AG09319 (cell line): ENCODE data around the gene BAHCC1.
A peak's percentile ranks its signal among the peaks of the same experiment; 100 is the strongest.

Source experiments
- DNase-seq: peaks from one replicate; pipeline ENCODE4 v3.0.0-alpha.2; 2010; ENCODE audit warnings: low read depth; ENCODE audit errors: extremely low read depth
- TF ChIP-seq, protein P1 (sequence below): IDR thresholded peaks from 2 replicates; pipeline ENCODE4 v1.5.1; 2011; ENCODE audit warnings: low read depth, mild to moderate bottlenecking, inconsistent platforms, low read length, moderate library complexity

Gene BAHCC1

DNA sequence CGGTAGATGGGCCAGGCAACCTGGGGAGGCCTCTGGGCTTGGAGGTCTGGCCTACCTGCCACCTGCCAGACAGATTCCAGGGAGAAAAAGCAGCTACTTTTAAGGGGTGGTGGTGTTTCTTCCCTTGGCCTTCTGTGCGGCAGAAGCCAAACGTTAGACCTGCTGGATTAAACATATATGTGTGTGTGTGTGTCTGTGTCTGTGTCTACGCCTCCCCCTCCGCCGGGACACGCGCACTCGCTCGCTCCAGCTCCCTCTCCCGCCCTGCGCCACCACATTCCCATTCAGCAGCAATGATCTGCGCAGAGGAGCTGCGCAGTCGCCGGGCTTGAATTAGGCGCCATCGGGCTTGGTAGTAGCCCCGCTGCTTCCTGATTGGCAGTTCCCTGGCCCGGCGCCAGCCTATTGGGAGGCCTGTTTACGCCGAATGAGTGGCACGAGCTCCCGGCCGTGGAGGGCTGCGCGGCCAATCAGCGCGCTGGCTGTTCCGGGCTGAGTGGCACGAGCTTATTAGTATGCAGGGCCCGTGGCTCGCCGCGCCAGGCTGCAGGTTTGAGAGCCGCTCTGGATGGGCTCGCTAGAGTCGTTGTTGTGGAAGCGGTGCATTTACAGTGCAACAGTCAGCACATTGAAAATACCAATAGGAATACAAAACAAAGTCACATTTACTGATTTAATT, at the start of gene BAHCC1:
Gene BAHCC1 (plus strand): TSS at position 537 of the 679 bp plus-strand sequence. CDS start 4,283 bp downstream, outside the sequence.
- TF ChIP-seq, protein P1, sequence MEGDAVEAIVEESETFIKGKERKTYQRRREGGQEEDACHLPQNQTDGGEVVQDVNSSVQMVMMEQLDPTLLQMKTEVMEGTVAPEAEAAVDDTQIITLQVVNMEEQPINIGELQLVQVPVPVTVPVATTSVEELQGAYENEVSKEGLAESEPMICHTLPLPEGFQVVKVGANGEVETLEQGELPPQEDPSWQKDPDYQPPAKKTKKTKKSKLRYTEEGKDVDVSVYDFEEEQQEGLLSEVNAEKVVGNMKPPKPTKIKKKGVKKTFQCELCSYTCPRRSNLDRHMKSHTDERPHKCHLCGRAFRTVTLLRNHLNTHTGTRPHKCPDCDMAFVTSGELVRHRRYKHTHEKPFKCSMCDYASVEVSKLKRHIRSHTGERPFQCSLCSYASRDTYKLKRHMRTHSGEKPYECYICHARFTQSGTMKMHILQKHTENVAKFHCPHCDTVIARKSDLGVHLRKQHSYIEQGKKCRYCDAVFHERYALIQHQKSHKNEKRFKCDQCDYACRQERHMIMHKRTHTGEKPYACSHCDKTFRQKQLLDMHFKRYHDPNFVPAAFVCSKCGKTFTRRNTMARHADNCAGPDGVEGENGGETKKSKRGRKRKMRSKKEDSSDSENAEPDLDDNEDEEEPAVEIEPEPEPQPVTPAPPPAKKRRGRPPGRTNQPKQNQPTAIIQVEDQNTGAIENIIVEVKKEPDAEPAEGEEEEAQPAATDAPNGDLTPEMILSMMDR: no peak
- peak; percentile 100 for DNase-seq

DNA sequence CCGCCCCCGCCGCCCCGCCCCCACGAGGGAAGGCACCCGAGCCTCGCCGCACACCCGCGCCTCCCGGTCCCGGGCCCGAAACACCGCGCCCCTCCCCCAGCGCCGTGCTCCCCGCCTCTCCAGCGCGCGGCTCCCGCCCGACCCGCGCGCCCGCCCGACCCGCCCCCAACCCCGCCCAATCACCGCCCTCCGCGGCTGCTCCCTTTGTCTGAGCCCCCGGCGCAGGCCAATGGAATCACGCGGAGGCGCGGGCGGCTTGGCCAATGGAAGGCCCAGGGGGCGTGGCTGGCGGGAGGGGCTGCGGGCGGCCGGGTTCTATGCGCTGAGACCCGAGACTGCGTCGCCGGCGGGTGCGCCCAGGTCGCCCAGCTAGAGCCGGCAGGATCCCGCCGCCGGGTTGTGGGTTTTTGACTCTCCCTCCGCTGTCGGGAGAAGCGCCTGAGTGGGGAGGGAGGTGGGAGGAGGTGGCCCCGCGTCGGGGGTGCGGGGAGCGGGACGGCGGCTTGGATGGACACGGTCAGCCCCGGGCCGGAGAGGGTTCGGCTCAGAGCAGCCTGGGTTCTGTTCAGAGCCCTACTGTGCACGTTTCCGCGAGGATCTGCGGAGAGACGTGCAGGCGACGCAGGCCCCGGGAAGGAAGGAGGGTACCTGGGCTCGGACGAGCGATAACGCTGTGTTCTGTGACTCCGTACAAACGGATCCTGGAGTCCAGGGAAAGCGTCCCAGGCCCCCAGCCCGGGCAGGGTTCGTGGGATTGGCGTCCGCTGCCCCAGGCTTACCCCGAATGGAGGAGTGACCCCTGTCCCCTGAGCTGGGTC, 49.0 kb upstream of the BAHCC1 start:
- peak; percentile 89 for DNase-seq
- TF ChIP-seq, protein P1: no peak

DNA sequence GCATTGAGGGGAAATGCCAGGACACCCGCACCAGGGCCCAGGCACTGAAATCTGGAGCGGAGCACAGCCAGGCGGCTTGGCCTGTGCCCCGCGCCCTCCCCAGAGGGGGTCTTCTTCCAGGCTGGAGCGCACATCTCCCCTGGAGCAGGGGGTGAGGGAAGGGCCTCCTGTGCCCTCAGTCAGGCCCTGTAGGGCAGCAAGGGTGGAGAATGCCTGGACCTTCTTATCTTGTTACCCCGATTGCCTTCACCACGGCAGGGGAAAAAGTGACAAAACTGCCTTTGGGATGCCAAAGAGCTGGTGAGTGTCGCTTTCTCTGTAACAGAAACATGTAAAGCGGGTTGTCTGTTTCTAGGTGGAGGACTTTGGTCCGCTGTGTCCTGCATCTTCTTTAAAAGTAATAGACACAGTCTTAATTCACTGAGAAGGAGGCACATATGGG, 48.3 kb upstream of the BAHCC1 start:
- TF ChIP-seq, protein P1: no peak
- no peak for DNase-seq

DNA sequence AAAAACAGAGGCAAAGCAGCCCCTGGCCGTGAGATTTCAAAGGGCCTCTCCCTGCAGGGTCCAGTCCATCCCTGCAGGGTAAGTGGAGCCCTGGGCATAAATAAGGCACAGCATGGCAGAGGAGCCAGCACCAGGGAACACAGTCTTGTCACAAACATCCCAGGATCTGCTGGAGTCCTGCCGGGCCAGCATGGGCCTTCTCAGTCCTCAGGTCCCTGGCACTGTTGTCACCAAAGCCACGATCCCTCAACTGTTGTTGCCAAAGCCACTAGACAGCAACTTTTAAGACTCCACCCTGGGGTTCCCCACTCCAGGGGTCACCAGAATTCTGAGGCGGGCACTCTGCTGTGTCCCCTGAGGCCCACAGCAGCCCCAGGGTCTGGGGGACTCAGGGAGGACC, 47.8 kb upstream of the BAHCC1 start:
- TF ChIP-seq, protein P1: no peak
- DNase-seq: no peak

DNA sequence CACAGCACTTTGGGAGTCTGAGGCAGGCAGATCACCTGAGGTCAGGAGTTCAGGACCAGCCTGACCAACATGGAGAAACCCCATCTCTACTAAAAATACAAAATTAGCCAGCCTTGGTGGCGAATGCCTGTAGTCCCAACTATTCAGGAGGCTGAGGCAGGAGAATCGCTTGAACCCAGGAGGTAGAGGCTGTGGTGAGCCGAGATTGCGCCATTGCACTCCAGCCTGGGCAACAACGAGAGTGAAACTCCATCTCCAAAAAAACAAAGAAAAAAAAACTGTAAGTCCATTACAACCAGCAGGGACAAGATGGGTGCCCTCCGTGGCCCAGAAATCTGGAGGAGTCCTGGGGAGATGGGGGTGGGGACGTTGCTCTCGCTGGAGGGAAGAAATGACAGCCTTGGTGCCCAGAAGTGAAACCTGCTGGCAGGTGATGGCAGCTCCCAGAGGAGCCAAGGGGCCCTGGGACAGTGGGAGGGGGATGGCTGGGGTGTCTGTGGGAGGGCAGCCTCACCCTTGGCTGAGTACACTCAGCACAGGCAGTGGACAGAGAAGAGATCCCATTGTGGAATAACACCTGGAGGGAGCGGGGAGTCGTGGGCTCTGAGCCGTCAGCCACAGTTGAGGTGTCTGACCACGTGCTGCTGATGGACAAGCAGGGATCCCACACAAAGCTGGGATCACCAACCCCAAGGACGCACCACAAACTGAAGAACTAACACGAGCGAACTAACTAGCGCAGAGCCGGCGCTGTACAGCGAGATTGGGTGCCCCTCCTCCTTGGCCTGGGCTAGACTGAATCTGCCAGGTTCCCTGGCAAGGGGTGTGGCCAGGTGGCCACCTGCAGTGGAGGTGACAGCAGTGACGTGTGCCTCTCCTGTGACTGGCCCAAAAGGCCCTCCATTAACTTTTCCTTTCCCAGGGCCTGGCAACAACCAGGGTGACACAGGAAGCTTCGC, 46.9 kb upstream of the BAHCC1 start:
- TF ChIP-seq, protein P1: no peak
- DNase-seq: no peak

DNA sequence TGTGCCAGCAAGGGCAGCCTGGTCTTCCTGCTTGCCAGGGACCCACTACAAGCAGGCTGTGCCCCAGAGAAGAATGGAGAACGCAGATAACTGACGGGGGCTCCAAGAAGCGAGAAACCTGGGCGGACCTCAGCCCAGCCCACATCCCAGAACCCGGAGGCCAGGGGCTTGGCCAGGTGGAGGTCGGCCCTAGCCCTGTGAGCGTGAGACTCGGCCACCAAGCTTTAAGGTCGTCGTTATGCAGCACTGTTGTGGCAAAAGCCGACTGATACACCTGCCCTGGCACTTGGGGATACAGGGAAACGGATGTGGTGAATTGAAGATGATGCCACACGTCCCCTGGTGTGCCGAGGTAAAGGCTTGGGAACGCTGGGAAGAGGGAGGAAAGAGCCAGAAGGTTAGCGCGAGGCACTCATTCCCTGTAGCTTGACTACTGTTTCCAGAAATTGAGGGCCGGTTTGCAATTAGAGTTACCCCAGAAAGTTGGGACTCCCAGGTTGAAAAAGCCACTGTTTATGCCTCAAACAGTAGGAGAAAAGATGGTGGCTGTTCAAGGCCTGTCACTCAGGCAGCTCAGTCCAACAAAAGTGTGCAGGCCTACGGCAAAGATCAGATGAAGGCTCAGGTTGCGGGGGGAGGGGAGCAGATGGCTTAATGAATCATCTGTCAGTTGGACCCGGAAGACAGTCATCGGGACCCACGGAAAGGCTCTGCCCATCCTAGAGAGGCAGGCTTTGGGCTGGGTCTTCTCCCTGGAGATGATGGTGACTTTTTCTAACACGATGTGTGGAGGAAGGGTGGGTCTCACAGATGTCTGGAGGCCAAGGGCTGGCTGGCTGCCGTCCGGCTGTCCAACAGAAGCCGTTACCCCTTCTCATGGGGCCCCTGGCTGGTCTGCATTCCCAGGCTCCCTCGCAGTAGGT, 45.6 kb upstream of the BAHCC1 start:
- no peak for DNase-seq
- TF ChIP-seq, protein P1: no peak
